HG03521 (cell line): ENCODE data around the gene MAML2.

ENCODE experiments used
- ATAC-seq: cut with Tn5 transposase; IDR thresholded peaks from one replicate; pipeline ENCODE4 v1.9.1; 2021; ENCODE audit warnings: mild to moderate bottlenecking, moderate library complexity; ENCODE audit not compliant: unreplicated experiment

Gene MAML2

GRCh38 chr11:96023275-96023674, 319.7 kb downstream of the MAML2 start:
- ATAC-seq: no peak

GRCh38 chr11:96021901-96022650, 320.9 kb downstream of the MAML2 start:
- ATAC-seq: no peak

- ATAC-seq: no peak
Observed at GRCh38 chr11:96019810-96020747, 322.9 kb downstream of the MAML2 start.

DNA sequence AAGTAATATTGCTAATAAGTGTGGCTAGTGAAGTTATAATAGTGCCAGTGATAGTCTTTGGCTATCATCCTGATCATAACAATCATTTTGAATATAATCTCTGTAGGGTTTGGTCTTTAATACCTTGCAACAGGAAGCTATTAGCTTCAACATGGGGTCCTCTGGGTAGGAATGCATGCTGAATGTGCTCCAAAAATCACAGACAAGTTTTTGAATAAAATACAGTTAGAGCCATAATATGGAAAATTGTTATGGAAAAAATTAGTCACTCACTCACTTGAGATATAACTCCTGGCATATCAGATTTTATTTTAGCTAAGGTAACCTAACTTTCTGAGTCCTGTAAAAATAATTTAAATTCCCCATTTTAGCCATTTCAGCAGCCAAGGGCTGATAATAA, 323.7 kb downstream of the MAML2 start:
- ATAC-seq: no peak

DNA sequence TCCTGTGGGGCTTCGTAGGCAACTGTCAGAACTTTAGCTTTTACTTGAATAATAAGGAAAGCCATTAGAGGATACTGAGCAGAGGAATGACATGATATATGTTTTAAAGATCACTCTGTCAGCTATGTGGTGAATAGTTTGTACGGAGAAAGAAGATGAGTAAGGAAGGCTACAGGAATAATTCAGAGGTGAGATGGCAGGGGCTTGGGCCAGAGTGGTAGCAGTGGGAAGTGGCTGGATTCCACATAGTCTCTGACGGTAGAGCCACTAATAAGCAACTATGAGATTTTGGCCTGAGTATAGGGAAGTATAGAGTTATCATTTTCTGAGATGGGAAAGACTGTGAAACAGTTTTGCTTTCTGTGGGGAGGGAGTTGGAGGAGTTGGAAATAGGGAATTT, 325.1 kb downstream of the MAML2 start:
- ATAC-seq: no peak

DNA sequence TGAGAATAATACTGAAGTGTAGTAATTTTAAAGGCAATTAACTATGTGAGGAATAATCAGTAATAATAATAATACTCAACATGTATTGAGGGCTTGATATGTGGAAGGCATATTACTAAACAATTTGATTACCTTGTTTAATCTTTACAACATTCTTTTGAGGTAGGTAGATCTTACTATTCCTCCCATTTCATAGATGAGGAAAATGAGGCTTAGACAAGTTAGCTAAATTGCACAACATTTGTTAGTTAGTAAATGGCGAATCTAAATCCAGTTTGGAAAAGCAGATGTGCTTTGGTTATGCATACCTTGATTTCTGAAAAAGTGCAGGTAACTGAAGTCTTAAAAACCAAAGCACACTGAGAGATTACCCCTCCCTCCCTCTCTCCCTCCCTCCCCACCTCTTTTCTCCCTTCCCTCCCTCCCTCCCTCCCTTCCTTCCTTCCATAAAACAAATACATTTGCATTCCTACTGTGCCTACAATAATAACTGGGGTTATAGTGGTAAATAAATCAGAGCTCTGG, 326.0 kb downstream of the MAML2 start:
- ATAC-seq: no peak

DNA sequence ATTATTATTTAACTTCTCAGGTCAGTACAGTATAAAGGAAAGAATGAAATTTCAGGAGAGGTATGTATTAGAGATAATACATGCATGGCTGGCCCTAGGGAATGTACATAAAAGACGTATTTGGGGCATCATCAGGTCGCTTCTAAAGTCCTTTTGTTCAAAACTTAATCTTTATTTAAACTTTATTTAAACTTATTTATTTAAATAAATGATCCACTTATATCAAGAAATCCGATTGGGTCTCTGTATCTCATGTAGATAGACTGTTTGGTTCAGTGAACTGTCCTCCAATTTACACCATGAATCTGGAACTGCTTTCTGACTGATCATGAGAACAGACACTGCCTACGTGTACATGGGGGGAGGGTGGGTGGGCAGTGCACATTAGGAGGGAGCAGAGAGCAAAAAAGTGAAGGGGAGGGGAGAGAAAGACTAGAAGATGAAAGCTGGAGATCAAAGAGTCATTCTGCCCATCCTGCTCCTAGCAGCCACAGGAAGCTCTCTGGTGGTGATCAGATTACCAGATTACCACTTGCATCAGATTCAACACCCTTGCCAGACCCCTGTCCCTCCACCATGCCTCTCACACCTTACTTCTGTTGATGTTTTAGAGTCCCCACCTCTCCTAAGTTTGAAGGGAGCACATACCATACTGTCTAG, 327.0 kb downstream of the MAML2 start:
- no peak for ATAC-seq

GRCh38 chr11:96014217-96014616, 328.8 kb downstream of the MAML2 start:
- ATAC-seq: no peak

- no peak for ATAC-seq
Observed at GRCh38 chr11:96013461-96014213, 329.4 kb downstream of the MAML2 start.

DNA sequence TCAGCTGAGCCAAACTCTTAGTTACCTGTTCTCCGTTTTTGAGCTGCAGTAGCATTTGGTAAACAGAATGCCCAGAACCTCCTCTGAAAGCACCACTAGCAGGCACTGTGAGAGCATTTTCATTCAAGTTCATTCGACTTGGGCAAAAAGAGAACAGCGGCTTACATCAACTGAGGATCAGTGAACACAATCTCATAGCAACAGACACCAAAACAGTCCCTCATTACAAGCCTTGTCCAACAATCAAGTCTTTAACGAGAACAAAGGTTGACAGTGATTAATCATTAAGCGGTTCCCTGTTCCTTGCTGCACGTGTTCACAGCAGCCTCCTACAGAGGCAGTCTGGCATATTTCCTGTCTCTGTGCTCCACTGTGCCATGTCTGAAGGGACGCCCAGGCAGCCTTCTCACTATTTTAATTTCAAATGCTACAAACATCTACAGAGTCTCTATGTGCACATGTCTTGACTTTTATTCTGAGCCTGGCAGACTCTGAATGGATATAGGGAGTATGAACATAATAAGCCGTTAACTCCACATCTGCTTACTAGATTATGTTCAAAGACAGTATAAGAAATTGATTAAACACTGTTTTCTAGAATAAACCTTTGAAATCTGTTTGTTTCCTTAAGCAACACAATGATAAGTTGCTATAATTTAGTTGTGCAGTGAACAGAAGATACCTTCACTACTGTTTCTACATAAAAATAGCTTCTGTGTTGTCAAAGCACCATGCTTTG, 330.7 kb downstream of the MAML2 start:
- peak; percentile 82 for ATAC-seq

DNA sequence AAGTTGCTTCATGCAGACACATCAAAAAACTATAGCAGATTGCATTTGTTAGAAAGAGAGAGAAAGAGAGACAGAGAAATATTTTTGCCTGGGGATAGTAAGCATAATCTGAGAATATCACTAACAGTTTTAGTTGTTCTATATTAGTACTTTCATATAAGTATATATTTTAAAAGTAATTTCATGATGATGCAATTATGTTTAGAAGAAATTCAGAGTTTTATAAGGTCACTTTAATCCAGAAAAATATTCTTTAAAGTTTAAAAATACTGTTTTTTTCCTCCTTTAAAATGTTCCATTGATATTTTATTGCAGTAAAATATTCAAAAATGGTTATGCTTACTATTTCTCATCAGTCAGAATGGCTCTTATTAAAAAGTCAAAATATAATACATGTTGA, 332.3 kb downstream of the MAML2 start:
- ATAC-seq: no peak

- ATAC-seq: no peak
Observed at GRCh38 chr11:96008161-96008720, 334.8 kb downstream of the MAML2 start.

GRCh38 chr11:96006037-96006436, 337.0 kb downstream of the MAML2 start:
- ATAC-seq: no peak

DNA sequence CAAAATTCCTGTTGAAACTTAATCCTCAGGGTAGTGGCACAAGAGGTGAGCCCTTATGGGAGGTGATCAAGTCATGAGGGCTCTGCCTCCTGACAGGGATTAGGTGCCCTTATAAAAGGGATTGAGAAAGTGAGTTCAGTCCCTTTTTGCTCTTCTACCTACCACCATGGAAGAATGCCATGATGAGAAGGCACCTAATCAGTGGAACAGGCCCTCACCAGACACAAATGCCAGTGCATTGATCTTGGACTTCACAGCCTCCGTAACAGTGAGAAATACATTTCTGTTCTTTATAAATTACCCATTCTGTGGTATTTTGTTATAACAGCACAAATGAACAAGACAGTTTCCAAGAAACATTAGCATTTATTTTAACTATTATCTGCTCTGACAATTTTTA, 338.1 kb downstream of the MAML2 start:
- ATAC-seq: no peak

DNA sequence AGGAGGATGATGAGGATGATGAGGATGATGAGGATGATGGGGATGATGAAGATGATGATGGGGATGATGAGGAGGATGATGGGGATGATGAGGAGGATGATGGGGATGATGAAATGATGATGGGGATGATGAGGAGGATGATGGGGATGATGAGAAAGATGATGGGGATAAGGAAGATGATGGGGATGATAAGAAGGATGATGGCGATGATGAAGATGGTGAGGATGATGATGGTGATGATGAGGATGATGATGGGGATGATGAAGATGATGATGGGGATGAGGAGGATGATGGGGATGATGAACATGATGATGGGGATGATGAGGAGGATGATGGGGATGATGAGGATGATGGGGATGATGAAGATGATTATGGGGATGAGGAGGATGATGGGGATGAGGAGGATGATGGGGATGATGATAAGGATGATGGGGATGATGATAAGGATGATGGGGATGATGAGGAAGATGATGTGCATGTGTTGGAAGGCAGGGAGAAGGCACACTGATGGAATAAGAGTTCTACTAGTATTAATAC, 340.2 kb downstream of the MAML2 start:
- ATAC-seq: no peak

GRCh38 chr11:96002339-96002738, 340.7 kb downstream of the MAML2 start:
- ATAC-seq: no peak

DNA sequence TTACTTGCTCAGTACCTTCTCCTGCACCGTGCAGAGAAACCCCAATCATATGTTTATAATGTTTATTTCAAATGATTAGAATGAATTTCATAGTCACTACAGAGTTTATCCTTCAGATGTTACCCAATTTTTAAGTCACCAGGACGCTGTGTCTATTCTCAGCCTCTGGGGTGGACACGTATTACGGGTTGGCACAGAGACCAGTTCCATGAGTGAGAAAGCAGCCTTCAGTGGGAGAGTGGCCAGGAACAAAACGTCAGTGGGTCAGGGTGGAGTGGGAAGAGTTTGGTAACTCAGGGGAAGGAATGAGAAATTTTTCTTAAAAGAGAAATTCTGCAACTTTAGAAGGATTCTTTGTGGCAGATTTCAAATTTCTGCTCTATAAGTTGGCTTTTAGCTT, 342.0 kb downstream of the MAML2 start:
- ATAC-seq: no peak

DNA sequence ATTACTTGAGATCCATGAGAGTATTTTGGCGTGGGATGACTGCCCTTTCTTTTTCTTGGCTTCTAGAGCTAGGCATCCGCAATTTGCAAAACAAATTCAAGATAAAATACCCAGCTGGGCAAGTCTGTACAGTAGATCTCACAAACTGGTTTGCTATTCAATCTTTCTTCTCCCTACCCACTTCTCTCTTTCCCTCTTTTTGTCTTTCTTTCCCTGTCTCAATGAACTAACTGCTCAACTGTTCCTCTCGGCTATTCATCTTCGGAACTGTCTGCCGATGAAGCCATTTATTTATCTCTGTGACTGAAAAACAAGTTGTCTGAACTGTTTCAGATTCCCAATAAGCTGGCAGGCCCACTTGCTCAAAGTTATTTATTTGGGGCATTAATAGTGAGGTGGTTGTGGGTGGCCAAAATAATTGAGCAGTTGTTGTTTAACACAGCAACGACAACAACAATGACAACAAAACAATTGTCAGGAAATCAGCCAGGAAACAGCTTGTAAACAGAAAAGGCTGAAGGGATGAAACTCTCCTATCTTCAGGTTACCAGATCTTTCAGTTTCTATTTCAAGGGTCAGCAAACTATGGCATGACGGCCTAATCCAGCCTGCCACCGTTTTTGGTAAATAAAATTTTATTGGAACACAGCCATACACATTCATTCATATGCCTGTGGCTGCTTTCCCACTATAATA, 343.1 kb downstream of the MAML2 start:
- ATAC-seq: no peak
